D721Med (cell line): Measurements from ENCODE around the gene KIAA1614.
"Not testable (repeated sequence)": the region's sequence is repeated elsewhere in the genome, so short reads cannot be mapped to it uniquely, and the experiment has no call there.

Experiments used
- DNase-seq: peaks from one replicate; pipeline ENCODE4 v3.0.0; 2011; ENCODE audit warnings: low spot score; ENCODE audit not compliant: insufficient read length
- FAIRE-seq: peaks from 2 replicates; lab custom pipeline; 2011; peaks lifted over from hg19 to GRCh38; lab: Jason Lieb, UNC
- CTCF ChIP-seq: IDR thresholded peaks from 2 replicates; pipeline ENCODE4 v1.5.1; 2012; ENCODE audit warnings: mild to moderate bottlenecking, control low read depth; ENCODE audit not compliant: insufficient read depth; ENCODE audit errors: missing control alignments

Gene KIAA1614

DNA sequence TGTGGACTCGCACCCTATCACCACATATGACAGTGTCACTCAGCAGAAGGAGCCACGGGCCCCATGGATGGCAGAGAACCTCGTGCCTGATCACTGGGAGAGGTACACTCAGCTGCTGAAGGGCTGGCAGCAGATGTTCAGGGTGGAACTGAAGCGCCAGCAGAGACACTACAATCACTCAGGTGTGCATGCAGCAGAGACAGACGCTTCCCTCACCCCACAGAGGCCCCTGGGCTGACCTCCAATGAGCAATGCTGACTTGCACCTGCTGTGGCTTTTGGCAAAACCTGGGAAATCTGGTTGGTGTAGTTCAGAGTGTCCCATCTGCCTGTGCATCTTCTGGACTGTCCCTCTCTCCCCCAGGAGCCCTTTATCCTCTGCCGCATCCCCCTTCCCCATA is 51.9 kb downstream of the KIAA1614 start:
- TF ChIP-seq CTCF = no peak
- DNase-seq = no peak
- no peak for FAIRE-seq

GRCh38 chr1:180966312-180966711 is 53.6 kb downstream of the KIAA1614 start:
- no peak for TF ChIP-seq CTCF
- FAIRE-seq = no peak

DNA sequence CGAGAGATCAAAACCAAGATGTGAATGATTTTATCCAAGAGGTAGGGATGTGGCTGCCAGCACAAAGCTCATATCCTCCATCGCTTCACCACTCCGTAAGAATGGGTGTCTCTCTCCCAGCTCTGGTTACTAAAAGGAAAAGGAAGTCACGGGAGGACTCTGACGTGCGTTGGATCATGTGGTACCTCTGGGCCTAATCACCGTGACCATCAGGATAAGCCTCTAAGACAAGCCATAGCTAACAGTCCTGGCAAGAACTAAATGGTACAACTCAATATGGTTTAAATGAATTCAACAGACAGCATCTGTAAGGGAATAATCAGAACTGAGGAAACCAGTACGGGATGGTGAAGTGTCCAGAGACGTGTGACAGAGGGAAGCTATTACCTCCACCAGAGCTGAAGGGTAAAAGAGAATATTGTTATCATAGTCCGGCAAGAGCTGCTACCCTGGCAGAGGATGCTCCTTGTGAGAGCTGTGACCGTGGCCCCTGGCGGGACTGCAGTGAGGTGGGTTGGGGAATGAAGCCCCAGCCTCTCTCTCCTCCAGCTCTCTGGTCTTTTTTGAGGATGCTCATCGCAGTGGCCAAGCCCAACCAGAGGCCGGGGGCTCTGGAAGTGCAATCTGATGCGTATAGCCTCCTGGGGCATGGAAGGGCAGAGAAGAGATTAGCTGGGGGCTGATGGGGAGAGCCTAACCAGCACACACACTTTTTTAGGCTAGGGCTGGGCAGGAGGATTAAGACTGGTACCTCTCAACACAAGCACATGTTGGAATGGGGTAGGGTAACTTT is 54.2 kb downstream of the KIAA1614 start:
- DNase-seq (no peak), FAIRE-seq (no peak)
- no peak for TF ChIP-seq CTCF

More at GRCh38 chr1:180966312-180966711, 53.6 kb downstream of the KIAA1614 start:
- no peak for DNase-seq

DNA sequence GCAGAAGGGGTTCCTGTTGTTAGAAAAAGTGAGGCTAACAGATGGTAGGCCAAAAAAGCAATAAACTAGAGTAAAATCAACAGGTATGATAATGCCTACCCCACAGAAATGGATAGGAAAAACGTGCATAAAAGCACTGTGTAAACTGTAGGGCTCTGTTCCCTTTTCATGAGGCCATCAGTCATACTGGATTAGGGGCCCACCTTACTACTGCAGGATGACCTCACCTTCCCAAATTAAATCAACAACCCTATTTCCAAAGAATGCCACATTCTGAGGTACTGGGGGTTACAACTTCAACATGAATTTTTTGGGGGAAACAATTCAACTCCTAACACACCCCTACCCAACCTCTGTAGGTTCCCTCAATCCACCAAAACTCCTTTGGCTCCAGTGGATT is 54.9 kb downstream of the KIAA1614 start:
- FAIRE-seq = no peak
- no peak for DNase-seq
- no peak for TF ChIP-seq CTCF

DNA sequence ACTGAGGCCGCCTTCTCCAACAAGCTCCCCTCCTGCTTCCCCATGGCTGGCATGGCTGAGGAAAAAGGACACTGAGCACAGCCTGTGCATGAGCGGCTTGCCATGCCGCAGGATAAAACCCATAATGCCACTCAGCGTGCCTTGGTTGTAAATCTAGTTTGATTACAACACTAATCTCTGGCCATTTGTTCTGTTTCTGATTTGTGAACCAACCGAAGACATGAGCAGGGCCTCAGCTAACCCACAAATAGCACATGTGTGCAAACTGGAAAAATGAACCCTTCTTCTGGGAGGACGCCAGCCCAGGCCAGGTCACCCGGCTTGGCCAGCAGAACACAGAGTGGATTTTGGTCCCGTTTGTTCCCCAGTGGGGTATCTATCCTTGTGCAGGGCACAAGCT is 56.1 kb downstream of the KIAA1614 start:
- FAIRE-seq, DNase-seq: not testable (repeated sequence)

GRCh38 chr1:180969434-180969833 is 56.7 kb downstream of the KIAA1614 start:
- DNase-seq (no peak), FAIRE-seq (no peak)

GRCh38 chr1:180970333-180971079 is 57.8 kb downstream of the KIAA1614 start:
- TF ChIP-seq CTCF = no peak
- no peak for FAIRE-seq
- DNase-seq = no peak

More at GRCh38 chr1:180969434-180969833, 56.7 kb downstream of the KIAA1614 start:
- no peak for TF ChIP-seq CTCF
